Left renal cortex interstitium (tissue), 4 donors: Measurements from ENCODE around the gene CCDC81. TPM values are rescaled to one million over a fixed set of nuclear protein-coding genes. Genes with fewer than 3 reads are reported as not detected.

Experiments used
- DNase-seq, 4 donors: peaks; one replicate each; pipeline ENCODE4 v3.0.0-alpha.2; 2013; ENCODE audit warnings: low read depth in 4 of 4, low spot score in 2 of 4, missing footprints in 1 of 4
- polyA plus RNA-seq, 4 donors: library from polyadenylated mRNA; unstranded; fragments of 120-200 nt; gene quantifications; one replicate each; pipeline ENCODE4 v1.2.1, GENCODE V29; 2013; ENCODE audit not compliant: insufficient read length in 4 of 4

Gene CCDC81
- polyA plus RNA-seq, 4 donors = 0.66 to 2.1 (median 1.0) TPM

- DNase-seq = no peak
Observed at GRCh38 chr11:86435711-86436110, 61.0 kb downstream of the CCDC81 start.

- DNase-seq = no peak
Observed at GRCh38 chr11:86438685-86439084, 64.0 kb downstream of the CCDC81 start.

- DNase-seq = no peak
Observed at GRCh38 chr11:86440305-86440716, 65.6 kb downstream of the CCDC81 start.

DNA sequence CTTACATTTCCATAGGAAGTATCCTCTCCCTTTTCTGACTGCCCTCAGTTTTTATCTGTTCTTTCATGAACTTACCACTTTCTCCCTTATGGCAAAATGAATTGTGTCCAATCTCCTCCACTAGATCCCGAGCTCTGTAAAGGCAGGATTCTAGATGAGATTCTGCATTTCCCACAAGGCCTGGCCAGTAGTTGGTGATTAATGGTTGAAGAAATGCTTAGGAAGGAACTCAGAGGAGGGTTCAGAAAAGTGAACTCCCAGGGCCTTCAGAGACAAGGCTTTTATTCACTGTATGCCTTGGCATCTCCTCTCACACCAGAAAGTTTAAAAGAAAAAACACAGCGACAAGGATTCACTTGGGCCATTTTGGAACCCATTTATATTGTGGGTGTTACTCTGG is 66.2 kb downstream of the CCDC81 start:
- no peak for DNase-seq

DNA sequence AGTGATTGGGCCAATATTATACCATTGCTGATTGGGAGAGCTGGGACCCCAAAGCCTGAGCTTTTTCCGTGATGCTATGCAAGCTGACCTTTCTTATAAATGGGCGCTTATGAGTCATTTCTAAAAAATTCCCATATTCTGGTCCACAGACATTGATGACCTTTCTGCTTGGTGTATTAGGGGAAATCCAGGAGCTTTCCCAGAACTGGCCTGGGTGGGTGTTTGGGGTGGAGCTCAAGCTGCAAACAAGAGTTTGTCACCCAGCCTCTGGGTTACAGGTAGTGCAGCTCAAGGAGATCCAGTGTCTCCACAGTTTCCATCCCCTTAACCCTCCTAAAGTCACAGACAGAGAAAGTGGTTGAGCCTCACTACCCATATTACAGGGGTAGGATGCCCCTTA is 67.7 kb downstream of the CCDC81 start:
- no peak for DNase-seq

GRCh38 chr11:86442827-86443226 is 68.1 kb downstream of the CCDC81 start:
- DNase-seq = no peak

DNA sequence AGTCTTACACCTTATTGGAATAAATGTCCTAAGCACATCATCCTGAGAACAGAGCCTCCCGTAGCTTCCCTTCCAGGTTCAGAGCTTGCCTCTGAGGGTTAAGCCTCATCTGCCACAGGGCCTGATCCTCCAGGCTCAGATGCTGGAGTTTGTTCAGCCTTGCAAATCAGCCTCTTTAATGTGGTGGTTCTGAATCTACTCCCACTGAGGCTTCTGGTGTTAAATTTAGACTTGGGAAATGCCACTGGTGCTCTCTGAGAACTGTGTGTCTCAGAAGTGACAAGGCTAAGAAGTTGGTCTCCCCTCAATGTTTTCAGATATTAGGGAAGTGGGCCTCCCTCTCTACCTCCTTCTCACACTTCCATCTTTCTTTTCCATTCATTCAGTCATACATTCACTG is 68.7 kb downstream of the CCDC81 start:
- no peak for DNase-seq

- DNase-seq = no peak
Observed at GRCh38 chr11:86444981-86445380, 70.3 kb downstream of the CCDC81 start.

DNA sequence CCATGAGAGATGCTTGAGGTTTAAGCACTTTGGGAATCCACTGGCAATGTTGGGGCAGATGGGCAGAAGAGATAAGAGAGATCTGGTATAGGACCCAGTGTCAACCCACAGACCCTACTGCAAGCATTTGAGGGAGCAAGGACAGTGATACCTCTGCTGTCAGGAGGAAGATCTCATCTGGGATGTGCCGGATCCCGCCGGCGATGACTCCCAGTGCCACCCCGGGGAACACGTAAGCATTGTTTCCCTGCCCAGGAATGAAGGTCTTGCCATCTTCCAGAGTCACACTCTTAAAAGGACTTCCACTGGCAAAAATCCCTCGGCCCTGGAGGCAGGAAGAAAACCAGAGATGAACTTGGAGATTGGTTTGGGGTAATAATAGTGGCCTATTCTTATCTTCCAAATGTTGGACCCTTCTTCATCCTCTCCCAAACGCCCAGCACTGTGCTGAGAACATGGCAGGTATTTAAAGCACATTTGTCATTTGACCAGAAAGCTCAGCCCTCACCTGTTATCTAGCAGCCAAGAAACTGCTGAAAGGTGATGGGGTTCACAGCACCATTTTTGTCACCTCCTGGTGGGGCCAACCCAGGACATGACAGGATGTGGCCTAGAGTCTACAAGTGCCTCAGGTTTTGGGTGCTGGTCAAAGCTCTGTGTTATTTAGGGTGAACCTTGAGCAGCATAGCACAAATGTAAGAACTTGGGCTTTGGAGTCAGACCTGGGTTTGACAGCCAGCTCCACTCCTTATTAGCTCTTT is 71.7 kb downstream of the CCDC81 start:
- DNase-seq = no peak

GRCh38 chr11:86446924-86447285 is 72.2 kb downstream of the CCDC81 start:
- no peak for DNase-seq

DNA sequence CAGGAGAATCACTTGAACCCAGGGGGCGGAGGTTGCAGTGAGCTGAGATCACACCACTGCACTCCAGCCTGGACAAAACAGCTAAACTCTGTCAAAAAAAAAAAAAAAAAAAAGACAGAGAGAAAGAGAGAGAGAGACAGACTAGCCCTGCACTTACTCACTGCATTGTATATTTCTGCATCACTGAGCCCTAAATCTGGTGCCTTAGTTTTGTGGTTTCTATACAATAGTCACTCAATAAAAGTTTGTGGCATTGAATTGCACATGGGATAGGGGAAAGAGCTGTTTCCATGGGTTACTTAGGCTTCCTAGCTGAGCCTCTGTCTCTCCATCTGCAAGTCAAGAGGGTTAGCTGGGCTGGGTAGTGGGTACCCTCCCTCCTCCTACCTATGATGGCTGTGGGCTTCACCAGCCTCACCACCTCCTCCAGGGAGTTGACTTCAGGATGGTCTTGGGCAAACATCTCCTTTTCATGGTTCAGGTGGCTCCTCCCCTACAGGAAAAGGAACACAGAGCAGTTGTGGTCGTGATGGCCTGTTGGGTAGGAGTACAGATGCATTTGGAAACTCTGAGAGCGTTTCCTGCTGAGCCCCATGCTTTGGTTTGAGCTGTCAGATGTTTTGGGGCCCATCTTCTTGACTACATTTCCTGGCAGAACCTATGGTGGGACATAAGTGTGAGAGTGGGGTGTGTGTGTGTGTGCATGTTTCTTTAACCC is 73.2 kb downstream of the CCDC81 start:
- DNase-seq = no peak

DNA sequence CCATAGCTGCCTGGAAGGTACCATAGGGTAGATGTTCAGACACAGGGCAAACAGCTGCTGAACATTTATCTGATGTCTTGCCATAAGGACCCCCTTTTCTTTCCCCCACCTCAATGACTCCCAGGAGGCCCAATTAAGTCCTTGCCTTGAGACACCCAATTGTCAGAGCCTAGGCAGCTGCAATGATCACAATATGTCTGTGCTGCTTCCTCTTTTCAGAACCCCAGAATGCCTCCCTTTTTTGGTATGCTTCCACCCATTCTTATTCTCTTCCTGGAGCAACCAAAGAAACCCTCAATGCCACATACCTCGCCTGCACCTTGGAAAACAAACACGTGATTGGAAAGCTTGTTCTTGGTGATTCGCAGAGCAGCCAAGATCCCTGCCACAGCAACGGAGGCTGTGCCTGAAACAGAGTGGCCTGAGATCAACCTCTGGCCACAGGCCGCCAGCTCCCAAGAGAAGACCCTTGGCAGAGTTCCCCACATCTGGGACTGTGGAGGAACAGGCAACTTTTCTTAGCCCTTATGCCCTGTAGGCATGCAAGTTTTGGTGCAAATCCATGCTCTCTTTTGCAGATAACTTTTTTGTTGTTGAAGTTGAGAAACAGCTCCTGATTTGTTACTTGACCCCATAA is 75.4 kb downstream of the CCDC81 start:
- no peak for DNase-seq

DNA sequence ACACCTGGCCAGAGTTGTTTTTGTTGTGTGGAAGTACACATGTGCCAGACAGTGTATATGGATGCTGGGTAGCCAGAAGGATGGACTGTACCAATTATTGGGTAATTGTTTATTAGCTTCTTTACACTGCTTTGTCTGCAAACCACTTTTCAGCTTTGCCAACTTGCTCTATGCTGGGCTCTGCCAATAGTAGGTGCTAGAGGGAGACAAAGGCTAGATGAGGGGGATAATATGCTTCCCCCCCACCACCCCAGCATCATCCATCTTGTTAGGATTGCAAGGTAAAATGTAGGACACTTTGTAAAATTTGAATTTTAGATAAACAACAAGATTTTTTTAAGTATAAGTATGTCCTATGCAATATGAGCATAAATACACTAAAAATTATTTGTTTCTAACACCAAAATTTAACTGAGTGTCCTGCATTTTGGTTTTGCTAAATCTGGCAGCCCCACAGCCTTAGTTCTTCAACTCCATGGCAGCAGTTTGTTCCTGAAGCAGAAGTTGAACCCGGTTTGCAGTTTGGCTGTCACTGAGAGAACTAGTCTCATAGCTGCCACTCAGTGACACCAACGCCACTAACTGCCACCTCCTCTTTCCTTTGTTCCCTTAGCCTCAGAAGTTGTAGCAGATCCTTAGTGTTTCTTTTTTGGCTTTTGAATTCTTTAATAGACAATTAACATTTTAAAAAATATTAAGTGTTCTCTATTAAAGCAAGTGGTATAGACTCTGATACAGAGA is 78.8 kb downstream of the CCDC81 start:
- DNase-seq = no peak

DNA sequence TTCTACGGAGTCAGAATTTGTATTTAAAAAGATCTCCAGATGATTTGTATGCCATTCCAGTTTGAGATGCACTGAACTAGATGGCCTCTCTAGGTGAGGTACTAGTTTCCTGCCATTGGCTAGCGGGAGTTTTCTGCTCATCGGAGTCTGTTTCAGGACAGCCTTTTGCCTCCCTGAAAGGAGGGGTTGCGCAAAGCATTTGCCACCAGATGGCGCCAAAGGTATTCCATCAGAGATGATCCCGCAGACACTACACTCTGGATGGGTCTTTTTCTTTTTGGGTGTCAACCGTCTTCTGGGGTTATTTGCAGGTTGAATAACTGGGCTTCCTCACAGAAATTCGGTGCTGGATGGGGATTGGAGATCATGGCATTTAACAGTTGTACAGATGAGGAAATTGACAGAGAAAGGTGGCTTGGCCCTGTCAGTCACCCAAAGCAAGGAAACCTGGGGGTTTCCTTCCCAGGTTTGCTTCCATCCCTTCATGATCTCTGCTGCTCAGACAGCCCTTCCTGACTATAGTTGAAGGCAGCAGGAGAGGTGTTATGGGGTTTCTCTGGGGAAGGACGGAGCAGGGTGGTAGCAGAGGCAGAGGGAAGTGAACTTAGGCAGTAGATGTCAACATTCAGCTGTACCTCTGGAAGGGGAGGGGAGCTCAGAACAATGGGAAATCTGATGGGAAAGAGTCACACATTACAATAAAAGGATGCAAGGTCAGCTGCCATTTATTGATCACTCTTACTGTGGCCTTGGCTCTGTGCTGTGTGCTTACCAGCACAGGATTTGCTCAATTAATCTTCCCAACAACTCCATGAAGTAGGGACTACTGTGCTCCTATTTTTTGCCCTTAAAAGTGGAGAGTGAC is 81.6 kb downstream of the CCDC81 start:
- peak; percentile 61 to 82 (median 73) for DNase-seq

DNA sequence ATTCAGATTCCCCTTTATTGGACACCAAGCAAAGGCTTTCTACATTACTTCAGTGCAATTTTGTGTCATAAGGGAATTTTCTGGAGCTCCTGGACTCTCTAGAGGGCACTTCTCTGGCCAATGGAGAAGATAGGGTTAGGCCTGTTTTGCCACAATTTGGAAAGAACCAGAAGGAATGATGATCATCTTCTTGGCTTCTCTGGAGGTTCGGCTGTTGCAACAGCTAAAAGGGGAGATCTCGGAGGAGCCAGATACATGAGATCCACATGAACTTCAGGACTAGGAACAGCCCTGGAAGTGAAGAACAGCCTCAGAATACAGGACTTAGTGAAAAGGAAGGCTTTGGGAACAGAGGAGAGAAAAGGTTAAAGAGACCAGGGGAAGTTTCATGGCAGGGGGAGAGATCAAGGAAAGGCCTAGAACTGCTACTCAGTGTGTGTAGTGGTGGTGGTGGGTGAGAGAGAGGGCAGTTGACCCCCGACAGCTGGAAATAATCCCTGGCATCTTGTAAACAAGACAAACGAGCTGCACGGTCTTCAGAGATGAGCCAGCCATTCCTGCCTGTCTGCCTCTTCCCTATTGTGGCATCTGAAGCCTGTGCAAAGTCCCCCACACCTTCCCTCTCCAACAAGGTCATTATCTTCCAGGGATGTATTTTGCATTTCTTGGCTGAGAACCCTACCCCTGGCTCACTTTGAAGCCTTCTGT is 83.8 kb downstream of the CCDC81 start:
- no peak for DNase-seq

GRCh38 chr11:86459002-86459385 is 84.3 kb downstream of the CCDC81 start:
- DNase-seq = no peak

DNA sequence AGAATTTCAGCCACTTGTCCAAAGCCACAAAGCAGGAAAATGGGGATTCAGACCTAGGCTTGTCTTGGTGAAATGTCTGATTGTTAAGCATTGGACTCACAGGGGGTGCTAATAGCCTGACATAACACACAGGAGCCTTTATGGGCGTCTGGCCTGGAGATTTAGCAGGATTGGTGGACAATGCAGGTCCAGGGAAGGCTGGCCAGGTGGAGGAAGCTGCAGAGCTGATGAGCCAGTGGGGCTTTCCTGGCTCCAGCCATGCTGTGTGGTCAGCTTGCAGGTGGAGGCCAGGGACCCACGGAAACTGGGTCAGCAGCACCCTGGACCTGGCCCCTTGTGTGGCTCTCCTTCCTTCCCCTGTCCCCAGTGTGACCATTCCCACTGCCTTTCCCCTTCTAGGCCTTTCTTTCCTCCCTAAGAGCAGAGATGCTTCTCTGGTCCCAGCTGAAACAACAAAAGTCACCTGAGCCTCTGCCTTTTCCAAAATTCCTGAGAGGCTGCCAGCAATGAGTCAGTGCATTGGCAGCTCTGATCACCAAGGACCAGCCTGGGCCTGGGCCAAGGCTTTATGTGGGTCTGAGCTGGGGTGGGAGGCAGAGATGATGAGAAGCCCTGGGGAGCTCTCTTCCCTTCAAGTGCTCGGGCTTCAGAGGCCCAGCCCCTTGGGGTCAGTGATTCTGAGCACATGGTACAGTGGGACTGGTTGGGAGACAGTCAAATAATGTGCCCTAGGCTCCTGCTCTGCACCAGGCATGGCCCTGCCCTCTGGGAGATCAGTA is 85.2 kb downstream of the CCDC81 start:
- no peak for DNase-seq

- DNase-seq = no peak
Observed at GRCh38 chr11:86460461-86461385, 86.0 kb downstream of the CCDC81 start.
